Femur (tissue), 1 donor: Measurements from ENCODE around the gene CAMTA1.

ENCODE experiments used
- DNase-seq: peaks from one replicate; pipeline ENCODE4 v3.0.0-alpha.2; 2017

CAMTA1 gene

DNA sequence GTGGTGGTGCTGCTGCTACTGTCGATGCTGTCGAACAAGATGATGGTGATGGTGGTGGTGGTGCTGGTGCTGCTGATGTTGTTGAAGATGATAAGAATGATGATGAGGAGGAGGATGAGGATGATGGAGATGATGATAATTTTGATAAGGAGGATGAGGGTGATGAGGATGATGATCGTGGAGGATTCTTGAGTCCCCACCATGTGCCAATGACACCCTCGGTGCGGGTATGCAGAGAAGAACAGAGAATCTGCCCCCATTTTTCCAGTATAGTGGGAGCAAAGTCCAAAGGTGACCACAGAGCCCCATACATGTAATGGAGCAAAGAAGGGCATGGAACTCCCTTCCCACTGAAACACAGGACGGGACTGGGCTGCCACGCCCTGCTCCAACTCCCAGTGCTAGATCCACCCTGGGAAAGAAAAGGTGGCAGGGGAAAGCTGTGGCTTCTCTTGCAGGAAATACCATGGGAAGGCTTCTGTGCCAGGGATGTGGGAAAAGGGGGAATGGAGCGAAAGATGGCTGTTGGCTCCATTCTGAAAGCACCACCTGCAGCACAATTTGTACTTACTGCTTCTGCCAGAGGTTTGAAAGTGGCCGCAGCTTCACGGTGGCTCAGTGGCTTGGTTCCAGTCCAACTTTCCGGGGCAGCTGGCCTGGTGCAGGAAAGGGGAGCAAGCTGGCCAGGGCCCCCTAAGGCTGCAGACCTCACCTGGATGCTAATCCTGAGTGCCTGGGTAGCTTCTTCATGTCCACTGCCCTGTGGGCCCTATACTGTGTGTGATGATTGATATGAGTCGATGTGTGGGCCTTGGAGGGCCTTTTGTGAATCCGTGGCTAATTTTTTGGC is 598.6 kb downstream of the CAMTA1 start:
- peak; percentile 19 for DNase-seq

DNA sequence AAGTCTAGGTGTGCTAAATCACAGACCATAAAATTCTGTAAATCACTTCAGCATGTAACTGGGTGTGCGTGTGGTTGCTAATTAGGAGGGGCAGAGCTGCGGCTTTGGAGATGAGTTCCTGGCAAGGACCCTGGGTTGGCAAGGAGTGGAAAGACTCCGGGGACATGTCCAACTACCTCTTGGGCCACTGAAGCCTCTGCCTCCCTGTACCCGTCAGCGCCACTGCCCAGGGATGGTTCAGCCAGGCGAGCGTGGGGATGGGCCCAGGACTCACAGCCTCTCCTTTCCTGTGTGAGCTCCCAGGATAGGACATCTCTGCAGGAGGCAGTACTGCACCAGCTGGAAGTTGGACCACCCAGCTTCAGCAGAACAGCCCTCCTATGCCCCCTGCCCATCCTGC is 599.4 kb downstream of the CAMTA1 start:
- peak; percentile 16 for DNase-seq

DNA sequence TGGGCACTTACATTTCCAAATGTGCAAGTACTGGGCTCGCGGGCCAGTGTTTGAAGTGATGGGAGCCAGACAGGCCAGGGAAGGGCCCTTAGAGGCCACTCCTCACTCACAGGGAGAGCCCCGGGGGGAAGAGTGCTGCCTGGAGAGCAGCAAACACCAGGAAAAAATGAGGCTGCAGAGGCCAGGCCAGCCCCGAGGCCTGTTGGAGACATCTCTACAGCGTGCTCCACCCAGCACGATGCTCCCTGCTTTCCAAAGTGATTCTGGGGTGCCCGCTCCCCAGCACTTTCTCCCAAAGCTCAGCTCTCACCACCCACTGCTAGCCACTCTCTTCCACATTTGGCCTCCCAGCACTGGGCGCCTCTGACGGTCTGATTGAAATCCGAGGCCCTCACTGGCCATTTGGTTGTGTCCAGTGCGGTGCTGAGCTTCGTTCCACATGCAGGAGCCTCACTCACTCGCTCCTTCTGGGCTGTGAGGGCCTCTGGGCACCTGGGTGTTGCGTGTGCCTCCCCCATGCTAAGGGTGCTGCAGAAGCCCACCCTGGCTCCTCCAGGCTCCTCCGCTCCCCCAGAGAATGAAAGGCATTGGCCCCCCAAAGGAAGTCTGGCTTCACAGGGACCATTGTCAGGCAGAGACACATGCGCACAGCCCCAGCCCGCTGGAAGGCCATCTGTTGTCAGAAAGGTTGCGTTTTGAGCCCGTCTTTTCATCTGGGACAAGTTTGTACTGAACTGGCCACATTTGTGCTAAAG is 600.4 kb downstream of the CAMTA1 start:
- peak; percentile 5 for DNase-seq

DNA sequence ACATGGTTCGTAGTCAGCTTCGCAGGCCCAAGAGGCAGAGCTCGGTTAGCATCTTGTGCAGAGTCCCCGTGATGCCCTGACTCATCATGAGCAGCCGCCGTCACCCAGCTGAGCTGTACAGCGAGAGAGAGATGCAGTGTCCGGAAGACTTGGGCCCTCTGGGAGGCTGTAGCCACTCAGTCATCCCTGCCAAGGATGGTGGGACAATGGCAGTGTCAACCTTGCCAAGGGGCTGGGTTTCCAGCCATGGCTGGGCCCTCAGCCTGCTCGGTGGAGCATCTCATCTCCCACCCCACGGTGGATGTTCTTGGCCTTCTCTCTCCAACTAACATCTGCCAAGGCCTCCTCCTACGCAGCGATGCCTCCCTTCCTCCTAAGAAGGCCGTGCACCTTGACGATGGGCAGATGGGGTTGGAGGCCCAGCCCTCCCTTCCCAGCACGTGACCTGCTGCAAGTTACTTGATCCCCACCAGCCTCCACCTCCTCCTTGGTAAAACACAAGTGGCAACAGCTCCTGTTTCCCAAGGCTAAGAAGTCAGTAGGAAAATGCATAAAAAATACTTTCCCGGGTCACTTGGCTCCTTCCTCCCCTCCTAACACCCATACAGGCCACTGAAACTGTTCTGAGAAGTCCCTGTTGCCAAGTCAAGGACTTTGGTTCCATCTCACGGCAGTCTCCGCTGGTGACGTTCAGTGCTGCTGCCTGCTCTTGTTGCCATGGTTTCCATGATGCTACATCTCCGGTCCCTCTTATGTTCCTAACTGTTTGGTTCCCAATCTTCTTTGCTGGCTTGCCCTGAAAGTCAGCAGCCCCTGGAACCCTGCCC is 601.2 kb downstream of the CAMTA1 start:
- DNase-seq = peak; percentile 18

DNA sequence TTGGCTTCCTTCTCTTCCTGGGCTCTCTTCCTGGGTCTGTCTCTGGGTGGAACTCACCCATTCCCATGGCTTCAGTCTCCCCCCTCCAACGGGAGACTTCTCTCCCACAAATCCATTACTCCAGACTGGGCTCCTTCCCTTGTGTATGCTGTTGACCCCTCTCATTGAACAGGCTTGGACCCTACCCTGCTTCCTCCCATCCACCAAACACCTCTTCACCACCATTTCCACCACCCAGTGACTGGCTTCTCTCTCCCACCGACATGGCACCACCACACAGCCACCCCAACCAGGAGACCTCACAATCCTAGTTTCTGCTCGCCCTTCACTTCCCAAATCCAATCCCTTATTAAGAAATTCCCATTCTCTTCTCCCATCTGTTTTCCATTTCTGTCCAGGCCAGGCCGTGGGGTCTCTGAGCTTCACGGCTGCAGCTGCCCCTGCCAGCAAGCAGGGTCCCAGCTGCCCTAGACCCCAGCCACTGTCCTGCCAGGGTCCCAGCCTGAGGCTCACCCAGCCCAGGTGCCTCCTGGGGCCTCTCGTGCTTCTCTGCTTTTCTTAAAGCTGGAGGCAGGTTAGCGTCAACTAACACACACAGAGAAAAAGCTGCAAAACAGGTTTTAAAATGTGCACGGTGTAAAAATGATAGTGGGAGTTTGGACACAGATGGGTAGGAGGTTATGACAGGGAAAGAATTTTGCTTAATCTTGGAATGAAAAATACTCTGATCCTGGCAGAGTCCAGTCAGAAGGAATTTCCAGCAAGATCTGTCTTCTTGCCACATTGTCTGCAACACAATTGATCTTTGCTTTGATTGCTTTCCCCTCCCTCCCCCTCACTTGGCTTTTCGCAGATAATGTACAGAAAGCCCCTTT is 602.0 kb downstream of the CAMTA1 start:
- peak; percentile 12 for DNase-seq

DNA sequence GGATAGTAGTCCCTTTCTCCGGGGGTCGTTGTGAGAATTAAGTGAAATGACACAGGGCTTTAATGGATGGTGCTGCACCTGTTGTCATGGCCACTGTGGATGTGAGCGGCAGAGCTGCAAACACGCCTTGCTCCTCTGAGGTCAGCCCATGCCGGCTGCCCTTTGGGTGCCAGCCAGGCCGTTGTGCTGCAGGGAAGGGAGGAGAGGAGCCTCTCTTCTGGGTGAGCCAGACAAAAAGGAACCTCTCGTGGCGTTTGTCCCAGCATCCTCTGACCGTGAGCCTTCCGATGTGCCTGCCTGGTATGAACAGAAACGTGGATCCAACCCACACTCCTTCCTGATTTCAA is 602.9 kb downstream of the CAMTA1 start:
- DNase-seq = peak; percentile 25

DNA sequence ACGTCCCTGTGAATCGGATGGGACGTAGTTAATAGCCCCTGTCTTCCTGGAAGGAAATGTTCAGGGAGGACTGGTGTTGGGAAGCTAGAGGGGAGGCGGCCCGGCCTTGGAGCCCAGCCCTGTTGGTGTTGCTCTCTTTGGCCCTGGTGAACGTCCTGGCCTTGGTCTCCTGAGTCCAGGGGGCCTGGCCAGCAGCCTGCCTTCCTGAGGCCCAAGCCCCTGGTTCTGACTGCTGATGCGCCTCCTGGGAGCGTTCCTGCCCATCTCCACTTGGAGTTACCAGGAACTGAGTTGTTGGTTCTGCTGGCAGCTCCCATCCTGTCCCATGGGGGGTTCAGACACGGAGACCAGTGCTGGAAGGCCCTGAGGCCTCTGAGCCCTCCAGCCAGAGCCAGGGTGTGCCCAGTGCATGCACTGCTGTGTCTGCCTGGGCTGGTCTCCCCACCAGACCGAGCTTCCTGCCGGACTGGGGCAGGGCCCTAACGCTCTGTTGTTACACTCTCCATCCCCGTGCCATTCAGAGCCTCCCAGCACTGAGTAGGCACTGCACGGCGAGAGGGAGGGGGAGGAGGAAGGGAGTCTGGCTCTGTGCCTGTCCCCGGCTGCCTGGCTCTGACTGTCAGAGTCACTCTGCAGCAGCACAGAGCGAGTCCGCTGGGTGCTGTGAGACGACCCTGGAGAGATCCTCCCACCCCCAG is 603.4 kb downstream of the CAMTA1 start:
- peak; percentile 50 for DNase-seq

DNA sequence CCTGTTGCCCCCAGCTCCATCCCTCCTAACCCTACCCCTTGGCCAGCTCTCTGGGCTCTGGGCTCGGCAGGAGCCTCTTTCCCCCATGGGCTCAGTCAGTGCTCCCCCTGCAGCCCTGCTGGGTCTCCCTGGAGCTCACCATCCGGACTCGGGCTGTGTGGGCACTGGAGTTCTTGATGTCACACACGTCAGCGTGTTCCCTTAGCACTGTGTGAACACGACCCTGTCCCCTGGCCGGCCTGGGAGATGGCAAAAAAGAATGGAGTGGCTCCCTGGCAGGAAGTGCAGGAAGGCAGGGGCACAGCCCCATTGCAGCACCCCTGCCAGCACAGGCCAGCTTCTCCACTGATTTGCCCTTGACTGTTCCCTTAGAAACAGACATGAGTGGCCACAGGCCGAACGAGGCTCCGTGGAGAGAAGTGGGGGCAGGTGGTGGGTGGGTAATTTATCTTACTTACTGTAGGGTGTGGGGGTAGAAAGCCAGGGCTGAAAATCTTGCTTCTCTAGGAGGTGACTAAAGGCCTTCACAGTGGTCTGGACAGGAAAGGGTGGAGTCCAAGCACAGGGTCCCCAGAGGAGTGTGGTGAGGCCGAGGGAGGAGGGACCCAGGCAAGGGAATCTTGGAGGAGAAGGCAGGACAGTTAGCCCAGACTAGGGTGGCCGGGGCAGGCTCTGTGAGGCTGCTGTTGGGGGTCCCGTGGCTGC is 604.1 kb downstream of the CAMTA1 start:
- DNase-seq = peak; percentile 47

DNA sequence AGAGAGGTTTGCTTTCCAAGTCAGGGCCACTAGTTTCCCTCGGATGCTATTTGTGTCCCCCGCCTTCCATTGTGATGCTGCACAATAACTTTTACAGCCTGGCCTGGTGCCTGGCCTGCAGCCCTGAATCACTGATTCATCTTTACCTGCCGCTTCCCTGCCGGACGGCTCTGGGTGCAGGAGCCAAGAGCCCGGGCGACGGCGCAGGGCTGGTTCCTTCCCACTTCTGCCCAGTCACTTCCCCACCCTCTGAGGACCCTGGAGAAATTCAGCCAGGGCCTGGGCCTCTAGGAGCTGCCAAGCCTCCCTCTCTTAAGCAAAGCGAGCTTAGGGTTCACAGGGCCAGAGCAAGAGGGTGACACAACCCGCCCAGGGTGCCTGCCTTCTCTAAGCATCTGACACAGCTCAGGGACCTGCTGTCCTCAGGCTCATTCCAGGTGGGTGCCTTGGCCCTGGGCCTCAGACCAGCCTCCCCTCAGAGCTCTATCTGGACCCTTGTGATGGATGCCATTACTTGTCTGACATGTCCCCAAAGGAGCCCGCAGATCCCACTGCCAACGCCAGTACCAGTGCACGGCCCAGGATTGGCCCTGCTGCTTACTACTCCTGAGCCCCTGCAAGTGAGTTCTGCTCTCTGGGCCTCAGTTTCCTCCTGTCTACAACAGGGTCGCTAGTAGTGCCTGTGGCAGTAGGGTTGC is 604.8 kb downstream of the CAMTA1 start:
- DNase-seq = peak; percentile 10

DNA sequence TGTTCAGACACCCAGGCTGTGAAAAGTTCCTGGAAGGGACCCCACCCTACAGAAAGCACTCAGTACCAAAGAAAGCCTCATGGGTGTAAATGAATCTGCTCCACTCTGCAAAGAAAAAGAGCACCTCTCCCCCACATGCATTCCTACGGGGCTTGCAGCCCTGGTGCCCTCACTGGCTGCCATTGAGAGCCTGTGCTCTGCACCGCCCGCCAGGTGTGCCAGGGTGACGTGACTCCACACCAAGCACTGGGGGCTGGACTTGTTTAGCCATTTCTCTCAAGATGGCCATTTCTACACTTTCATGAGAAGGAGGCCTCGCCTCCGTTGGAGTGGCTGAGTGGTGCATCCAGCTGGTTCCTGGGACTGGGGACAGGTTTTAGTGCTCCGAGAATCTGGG is 605.3 kb downstream of the CAMTA1 start:
- DNase-seq = peak; percentile 1

DNA sequence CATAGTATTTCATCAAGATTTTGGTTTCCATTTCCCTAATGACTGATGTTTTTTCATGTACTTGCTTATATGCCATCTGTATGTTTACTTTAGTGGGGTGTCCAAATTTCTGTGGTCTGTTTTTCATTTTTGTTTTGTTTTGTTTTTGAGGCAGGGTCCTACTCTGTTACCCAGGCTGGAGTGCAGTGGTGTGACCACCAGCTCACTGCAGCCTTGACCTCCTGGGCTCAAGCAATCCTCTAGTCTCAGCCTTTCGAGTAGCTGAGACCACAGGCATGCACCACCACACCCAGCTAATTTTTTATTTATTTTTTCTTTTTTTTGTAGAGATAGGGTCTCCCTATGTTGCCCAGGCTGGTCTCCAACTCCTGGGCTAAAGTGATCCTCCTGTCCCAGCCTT is 607.9 kb downstream of the CAMTA1 start:
- DNase-seq = no peak

DNA sequence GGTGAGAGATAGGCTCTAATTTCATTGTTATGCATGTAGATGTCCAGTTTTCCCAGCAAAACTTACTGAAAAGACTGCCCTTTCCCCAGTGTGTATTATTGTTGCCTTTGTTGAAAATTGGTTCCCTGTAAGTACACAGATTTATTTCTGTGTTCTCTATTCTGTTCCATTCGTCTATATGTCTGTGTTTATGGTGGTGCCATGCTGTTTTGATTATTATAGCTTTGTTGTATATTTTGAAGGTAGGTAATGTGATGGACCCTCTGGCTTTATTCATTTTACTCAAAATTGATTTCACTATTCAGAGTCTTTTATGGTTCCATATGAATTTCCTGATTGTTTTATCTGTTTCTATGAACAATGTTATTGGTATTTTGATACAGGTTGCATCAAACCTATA is 610.0 kb downstream of the CAMTA1 start:
- no peak for DNase-seq

DNA sequence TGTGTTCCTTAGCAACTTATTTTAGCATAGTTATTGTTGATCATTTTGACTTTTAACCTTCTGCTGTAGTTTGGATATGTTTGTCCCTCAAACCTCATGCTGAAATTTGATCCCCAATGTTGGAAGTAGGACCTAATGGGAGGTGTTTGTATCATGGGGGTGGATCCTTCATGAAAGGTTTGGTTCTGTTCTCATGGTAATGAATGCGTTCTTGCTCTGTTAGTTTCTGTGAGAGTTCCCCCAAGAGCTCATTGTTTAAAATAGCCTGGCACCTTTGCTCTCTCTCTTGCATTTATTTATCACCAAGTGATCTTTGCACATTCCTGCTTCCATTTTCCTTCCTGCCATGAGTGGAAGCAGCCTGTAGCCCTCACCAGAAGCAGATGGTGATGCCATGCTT is 613.7 kb downstream of the CAMTA1 start:
- DNase-seq = no peak

DNA sequence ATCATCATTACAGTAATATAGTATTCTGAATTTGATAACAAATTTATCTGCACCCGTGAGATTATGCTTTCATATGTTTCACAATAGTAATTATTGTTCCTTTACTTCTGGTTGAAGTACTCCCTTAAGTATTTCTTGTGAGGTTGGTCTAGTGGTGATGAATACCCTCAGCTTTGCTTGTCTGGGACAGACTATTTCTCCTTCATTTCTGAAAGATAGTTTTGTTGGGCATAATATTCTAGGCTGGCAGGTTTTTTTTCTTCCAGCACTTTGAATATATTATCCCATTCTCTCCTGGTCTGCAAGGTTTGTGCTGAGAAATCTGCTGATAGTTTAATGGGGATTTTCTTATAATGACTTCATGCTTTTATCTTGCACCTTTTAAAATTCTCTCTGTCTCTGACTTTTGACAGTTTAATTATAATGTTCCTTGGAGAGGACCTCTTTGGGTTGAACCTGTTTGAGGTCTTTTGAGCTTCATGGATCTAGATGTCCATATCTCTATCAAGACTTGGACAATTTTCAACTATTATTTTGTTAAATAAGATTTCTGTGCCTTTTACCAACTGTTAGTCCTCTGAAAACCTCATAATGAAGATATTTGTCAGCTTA is 614.4 kb downstream of the CAMTA1 start:
- no peak for DNase-seq

DNA sequence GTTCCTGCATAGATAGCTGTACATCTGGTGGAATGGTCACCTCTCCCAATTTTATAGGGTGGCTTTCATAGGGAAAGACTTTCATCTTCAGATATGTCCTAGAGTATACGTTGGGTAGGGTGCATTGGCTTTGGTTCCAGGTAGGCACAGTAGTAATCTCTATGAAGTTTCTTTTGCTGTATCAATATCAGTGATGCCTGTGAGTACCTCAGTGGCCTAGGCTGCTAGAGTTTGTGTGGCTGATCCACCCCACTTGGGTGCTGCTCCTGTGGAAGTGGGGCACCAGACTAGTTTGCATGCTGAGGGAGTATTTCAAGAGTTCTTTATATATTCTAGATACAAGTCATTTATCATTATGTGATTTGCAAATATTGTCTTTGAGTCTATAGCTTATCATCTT is 615.3 kb downstream of the CAMTA1 start:
- no peak for DNase-seq

DNA sequence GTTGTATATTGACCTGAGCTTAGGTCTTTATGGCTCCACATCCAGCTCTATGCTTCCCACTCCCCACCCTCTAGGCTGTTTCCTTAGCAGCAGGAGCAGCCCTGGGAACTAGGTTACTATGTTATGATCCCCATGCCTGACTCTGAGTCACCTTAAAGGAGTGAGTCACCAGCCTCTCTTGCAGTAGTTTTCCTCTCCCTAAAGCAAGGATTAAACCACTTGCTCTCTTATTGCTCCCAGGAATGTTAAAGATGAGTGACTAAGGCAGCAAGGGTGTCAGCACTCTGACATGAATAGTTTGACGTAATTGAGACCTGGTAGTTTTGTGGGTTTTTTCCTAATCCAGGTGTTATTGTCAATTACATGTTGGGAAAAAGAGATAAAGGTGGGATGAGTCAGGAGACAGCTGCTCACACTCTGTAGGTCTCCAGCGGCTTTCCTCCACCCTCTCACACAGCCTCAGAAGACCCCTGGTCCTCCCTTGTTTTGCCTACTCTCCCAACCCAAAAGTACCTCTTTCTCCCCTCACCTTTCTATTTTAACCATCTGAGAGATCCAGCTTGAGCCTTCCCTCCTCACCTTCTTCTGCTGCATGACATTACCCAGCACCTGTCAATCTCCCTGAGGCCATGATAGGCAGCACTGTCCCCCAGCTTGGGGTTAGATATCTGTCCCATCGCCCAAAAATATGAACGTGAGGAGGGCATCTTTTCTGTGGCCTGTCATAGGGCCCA is 616.7 kb downstream of the CAMTA1 start:
- peak; percentile 17 for DNase-seq

DNA sequence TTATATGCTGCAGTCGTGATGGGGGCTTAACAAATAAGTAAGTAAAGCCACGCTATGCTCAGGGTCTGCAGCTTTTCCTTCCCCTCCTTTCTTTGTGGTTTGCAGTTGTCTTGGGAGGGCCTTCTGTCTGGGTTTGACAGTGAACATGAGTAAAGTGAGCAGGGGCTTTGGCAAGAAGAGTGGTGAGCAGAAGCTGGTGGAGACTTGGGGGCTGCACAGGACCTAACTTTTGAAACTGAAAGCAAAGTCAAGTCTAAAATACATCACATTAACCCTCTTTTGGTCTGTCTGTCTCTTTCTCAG is 617.2 kb downstream of the CAMTA1 start:
- peak; percentile 8 for DNase-seq

DNA sequence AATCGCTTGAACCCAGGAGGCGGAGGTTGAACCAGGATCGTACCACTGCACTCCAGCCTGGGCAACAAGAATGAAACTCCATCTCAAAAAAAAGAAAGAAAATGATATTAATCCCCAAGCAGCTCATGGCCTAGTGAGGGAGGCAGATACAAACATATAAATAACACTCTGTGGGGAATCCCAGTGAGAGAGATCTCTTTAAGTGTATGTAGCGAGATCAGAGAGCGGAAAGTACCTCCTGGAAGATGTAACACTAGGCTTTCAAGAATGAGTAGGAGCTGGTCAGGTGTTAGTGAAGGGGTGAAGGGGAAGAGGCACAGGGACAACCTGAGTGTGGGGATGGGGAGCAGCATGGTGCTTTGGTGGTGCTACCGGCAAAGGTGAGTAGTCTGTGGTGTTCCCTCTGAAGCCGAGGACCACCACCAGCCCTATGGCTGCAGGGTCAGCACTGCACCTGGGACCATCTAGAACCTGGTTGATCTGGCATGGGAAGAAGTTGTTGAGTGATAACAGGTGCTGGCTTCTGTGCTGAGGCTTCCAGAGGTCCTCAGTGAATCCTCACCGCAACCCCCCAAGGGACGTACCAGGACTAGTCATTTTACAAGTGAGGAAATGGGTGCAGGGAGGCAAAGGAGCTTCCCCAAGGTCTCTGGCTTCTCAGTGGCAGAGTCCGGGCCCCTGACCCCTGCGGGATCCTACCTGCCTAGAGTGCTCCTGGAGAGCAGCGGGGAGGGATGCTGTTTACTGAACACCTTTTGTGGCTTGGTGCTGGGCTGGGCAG is 618.2 kb downstream of the CAMTA1 start:
- DNase-seq = no peak
